A204.1 (cell line): ENCODE data around the gene MAP10.

ENCODE experiments used
- FAIRE-seq: peaks from 2 replicates; lab custom pipeline; 2012; peaks lifted over from hg19 to GRCh38; lab: Jason Lieb, UNC

The MAP10 gene

DNA sequence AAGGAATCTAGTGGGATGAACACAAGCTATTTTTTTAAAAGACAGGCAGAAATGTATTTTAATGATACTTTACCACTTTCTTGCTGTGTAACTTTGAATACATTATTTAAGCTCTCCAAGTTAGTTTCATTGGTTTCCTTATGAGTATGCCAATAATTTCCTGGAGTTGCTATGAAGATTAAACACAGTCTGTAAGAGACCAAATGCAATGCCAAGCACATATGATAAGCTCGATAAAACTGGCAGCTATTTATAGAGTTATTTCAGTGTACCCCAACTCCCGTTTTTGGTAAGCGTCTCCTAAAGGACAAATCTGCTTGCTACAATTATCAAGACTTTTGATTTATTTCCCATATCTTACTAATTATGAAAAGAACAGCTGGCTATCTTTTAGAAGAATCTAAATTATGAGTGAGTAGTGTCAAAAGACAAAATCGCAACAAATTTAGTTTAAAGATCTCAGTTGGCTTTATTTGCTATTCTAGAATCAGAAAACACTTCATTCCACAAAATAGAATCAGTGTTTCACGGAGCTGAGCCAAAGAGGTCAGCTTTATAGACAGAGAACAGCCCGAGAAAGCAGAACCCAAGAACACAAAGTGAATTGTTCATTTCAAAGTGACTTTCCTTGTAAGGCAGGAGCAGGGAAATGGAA, 7.2 kb upstream of the MAP10 start:
- FAIRE-seq = no peak

DNA sequence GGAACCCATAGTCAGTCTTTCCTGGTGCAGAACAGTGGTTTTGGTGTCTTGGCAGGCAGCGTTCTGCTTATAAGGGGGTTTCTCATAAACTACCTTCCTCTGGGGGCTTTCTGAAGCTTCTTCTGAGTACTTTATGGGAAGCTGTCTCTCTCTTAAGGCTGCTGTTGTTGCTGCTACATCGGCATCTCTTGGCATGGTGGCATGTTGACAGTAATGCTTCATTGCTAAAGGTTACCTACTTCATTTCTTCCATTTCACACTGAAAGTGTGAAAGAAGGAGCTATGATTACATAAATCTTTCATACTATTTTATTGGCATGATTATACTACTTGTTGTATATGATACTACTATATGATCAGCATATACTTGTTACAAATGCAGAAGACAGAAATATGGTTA, 6.3 kb upstream of the MAP10 start:
- no peak for FAIRE-seq

DNA sequence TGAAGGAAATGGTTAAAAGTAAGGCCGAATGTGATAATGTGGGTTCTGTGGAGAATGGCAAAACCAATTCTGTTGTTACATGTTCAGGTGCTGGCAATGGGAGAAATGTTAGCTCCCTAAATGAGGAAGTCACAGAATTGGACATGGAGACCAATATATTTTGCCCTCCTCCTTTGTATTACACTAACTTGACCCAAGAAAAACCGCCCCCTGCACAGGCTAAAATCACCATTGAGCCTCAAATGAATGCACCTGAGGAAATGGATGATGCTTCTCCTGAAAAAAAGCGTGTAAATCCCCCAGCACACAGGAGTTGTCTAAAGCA, 932 bp downstream of the MAP10 start:
- FAIRE-seq = no peak

DNA sequence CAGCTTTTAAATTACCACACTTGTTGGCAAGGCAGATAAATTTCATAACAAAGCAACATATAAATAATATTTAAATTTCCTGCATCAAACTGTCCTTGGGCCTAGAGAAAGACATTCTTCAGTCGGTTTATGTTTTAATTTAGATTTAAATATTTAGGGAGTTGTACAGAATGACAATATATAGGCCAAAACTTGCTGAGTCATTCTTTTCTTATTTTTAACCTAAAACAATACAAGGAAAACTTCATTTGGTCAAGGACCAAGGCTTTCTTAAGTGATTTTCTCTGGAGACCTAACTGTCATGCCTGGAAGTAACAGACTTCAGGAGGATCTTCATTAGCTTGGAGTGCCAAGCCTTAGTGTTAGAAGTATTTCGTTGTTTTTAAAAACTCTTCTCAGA, 5.6 kb downstream of the MAP10 start:
- no peak for FAIRE-seq

DNA sequence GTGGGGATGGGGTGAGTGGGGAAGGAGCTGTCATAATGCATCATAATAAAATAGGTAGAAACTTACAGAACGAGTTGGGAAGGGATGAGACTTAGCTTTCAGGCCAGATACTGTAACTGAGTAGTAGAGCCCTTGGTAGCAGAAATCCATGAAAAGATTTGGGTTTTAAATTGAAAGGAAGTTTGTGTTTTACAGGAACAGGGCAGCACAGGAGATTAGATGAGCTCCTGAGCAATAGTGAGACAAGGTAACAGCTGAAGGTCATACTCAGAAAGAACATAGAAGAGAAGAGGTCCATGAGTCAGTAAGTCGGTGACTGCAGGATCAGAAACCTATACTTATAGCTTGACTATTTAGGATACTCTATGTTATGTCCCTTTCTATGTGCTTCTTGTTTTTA, 7.3 kb downstream of the MAP10 start:
- no peak for FAIRE-seq

DNA sequence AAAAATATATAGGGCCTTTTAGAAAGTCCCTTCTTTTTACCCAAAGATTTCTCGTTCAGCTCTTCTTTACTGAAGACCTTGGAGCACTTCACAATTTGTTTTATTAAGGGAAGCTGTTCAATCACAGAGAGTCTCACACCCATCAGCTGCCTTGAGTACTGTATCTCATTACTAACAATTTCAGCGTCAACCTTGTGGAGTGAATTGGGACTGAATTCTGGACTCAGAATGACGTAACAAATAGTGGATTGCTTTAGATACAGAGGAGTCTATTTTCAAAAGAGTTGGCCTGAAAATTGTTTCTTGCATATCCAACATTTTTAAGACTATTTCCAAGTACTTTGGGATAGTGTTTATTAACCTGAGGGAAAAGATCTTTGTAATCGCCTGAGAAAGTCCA, 7.9 kb downstream of the MAP10 start:
- FAIRE-seq = no peak

DNA sequence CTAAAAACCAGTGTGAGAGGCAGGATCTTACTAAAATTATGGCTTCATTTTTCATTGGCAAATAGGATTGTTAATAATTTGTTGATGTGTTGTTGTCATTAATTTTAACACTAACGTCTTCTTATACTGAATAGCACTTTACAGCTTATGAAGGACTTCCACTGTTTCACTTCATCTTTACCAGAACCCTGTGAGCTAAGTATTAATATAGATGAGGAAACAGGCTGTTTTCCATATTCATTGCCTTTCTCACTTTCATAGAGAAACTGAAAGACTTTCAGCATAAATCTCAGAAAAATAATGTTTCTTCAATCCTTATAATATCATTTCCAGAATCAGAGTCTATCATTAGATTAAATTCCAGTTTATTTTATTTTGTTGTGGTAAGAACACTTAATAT, 8.5 kb downstream of the MAP10 start:
- FAIRE-seq = no peak

DNA sequence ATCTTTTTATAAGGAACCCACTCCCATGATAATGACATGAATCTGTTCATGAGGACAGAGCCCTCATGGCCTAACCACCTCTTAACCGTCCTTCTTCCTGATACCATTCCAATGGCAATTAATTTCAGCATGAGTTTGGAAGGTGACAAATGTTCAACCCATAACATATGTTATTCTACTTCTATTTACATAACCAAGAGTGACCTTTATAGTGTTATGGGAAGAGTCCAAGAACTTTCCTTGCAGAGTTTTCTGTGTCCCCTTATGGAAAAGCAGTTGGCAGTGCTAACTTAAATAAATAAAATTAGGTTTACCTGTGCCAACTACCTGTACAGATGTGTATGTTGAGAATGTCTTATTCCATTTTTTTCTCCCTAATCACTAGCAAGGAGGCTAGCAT, 11.1 kb downstream of the MAP10 start:
- no peak for FAIRE-seq

DNA sequence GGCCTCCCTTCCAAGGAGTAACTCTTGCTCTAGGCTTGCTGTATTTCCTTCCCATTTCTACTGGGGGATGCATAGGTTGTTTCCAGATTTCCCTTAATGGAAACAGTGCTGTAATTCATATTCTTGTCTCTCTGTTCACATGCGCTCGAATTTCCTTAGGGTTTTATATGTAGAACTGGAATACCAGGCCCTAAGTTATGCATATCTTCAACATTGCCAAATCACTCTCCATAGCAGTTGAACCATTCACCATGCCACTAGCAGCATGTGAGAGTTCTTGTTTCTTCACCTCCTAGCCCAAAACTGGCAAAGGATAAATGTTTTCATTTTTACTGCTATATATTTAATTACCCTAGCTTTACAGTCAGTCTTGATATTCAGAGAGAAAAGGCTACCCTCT, 12.8 kb downstream of the MAP10 start:
- no peak for FAIRE-seq

DNA sequence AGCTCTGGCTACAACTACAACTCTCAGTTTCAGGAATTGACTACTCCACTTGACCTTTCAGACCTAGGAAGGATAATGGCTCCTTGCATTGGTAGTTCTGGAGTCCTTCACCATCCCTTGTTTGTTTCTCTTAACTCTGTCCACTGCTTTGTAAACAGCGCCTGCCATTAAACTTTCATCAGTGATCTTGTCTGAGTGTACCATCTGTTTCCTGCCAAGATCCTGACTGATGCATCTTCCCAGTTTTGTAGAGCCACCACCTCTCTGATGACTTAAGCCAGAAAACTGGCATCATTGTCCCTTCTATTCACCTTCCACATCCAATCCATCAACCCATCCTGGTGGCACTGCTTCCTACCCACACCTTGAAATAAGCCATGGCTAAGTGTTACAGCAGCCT, 15.2 kb downstream of the MAP10 start:
- no peak for FAIRE-seq

DNA sequence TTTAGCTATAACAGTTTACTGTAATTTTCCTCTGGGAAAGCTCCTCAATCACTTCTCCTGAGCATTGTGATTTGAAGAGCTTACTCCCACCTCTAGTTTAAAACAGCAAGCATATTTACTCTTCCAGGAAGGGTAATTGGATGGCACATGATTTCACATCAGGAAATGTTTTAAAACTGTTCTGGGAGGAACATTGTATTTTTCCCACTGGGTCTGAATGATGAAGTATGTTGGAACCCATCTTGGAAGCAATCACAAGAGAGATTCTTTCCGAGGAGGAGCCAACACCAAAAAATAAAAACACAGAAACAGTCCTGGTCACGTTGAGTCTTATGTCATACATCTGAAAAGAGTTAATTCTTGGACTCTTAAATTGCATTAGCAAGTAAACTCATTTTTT, 17.3 kb downstream of the MAP10 start:
- no peak for FAIRE-seq

DNA sequence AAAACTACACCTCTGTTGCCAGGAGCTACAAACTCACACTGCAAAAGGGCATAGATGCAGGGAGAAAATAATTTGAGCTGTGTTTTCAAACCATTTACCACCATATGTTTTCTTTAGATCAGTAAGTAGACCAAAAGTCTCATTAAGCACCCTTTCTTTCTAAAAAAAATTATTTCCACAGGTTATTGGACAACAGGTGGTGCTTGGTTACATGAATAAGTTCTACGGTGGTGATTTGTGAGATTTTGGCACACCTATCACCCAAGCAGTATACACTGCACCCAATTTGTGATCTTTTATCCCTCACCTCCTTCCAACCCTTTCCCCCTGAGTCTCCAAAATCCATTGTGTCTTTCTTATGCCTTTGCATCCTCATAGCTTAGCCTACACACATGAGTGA, 21.1 kb downstream of the MAP10 start:
- no peak for FAIRE-seq

DNA sequence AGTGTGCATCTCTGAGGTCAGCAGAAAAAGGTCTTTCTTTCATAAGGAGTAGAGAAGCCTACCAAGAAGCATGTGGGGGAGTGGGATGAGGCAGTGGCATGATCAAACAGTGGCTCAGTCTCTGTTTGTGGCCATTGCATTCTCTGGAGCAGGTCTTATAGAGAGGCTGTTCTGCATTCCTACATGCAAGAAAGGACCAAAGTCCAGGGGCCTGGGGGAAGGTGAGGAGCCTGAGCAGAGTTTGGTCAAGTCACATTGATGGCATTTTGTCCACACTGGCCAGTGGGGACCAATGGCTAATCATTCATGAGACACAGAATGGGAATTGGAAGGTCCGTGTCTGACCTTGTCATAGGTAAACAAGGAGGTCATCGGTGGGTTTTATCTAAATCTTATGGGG, 25.4 kb downstream of the MAP10 start:
- no peak for FAIRE-seq

DNA sequence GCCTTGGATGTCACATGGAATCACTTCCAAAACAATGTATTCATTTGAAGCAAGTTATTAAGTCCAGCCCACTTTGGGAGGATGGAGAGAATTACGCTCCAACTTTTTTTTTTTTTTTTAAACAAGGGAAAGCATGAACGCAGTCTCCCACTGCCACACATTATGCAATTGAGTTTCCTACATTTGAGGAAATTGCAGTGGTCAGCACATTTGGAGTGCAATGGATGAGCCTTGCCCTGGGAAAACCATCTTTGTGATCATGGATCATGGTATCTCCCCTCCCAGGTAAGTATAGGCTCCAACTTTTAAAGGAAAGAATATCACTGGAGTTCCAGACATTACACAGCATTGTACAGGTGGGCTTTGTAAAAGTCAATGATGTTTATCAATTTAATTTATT, 26.7 kb downstream of the MAP10 start:
- FAIRE-seq = no peak

DNA sequence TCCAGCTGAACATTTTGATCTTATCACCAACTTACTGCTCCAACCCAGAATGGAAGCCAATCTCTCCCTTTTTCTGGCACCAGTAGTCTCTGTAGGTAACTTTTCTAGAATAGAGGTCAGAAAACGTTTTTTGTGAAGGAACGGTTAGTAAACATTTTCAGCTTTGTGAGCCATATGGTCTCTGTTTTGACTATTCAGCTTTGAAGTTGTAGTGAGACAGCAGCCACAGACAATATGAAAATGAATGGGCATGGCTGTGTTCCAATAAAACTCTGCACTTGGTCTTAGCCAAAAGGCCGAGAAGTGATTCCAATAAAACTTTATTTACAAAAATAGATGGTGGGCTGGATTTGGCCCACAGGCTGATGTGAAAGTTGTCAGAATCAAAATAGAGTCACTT, 28.9 kb downstream of the MAP10 start:
- no peak for FAIRE-seq

DNA sequence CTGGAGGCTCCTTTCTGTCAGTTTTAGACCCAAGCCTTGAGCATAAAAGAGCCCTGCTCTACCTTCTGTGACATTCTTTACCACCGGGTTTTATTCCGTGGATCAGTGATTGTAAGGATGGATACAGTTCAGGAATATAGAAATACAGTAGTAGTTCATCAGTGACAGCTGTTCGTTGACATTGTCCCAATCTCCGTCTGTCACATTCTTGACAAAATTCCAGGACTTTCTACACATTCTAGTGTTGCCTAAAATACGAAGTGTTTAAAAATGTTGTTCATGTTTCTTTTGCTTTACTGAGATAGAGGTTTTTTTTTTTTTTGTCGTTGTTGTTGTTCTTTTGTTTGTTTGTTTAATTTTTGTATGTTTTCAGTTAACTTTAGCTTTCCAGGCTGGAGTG, 29.9 kb downstream of the MAP10 start:
- no peak for FAIRE-seq

DNA sequence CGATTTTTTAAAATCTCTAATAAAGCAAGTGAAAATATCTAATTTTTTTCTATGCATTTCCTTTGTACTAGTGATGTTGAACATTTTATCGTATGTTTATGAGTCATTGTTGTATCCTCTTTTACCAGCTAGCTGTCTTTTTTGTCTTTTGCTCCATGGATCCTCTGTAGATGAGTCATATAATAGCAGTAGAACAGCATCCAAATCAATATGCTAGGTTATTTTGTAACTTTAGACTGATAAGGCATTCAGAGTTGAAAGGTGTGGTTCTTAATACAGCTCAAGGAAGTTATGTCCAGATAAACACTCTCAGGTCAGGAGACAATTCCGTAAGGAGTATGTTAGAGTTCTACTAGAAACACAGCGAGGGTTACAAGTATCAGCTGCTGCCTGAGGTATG, 31.9 kb downstream of the MAP10 start:
- no peak for FAIRE-seq

DNA sequence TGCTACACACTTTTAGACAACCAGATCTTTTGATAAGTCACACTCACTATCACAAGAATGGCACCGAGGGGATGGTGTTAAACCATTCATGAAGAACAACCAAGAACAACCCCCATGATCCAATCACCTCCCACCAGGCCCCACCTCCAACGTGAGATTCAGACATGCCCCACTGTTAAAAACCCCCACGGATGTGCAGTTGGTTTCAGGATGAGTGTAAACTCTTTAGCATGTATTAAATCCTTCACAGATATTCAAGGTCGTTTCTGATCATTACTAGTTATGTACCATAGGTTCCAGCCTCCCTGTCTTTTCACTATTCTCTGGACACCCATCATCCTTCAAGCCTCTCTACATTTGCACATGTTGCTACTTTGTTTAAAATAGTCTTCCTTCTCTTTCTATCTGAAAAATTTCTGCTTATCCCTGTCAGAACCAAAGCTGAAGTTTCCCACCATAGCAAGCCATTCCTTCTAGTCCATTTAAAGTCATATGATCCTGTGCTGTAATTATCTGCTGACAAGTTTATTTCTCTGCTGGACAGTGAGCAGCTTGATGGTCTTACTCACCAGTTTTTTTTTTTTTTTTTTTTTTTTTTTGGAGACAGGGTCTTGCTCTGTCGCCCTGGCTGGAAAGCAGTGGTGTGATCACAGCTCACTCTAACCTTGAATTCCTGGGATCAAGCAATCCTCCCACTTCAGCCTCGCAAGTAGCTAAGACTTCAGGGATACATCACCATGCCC, 36.8 kb downstream of the MAP10 start:
- no peak for FAIRE-seq

DNA sequence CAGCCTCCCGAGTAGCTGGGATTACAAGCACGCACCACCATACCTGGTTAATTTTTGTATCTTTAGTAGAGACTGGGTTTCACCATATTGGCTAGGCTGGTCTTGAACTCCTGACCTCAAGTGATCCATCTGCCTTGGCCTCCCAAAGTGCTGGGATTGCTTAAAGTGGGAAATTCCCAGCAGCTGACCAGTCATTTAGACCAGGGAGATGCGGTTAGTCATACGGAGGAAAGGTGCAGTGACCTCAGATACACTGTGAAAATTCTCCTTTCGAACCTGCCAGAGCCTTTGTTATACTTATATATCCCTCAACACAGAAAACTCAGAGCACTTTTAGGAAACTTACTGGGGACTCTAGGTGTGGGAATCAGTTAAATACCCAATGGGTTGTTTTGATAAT, 39.6 kb downstream of the MAP10 start:
- no peak for FAIRE-seq

DNA sequence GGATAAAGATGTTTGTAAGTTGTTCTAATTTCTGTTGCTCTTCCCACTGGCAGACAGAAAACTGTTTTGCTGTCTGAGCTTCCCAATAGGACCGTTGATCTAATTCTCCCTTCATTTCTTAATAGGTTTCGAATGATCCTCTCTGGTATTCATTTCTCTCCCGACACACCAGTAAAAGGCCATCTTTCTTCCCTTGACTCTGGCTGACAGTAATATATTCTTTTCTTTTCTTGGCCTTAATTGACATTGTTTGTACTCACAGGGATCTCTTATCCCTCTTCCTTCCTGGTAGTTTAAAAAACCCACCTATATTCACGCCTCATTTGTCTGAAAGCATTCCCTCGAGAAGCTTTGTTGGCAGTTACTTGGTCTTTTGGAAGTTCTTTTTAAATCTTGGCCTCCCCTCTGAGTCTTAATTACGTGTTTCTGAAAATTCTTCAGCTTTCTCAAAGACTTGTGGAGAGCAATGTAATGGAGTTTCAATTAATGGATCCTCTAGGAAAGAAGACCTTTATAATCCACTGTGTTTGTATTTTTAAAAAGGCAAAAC, 40.3 kb downstream of the MAP10 start:
- no peak for FAIRE-seq

DNA sequence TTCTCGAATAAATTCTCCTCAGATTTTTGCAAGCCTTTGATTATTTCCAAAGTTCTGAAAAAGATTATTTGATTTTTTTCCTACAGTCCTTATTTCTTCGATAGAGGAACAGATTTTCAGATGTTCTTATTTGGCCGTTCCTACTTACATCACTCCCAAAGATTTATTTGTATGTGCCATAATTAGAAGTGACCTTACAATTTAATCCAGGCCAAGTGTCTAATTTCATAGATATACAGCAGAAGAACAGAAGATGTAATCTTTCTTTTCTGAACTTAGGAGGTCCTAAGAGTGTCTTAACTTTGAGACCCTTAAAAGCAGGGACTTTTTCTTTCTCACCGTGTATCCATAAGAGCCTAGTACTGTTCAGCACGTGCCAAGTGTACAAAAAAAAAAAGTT, 46.3 kb downstream of the MAP10 start:
- no peak for FAIRE-seq

DNA sequence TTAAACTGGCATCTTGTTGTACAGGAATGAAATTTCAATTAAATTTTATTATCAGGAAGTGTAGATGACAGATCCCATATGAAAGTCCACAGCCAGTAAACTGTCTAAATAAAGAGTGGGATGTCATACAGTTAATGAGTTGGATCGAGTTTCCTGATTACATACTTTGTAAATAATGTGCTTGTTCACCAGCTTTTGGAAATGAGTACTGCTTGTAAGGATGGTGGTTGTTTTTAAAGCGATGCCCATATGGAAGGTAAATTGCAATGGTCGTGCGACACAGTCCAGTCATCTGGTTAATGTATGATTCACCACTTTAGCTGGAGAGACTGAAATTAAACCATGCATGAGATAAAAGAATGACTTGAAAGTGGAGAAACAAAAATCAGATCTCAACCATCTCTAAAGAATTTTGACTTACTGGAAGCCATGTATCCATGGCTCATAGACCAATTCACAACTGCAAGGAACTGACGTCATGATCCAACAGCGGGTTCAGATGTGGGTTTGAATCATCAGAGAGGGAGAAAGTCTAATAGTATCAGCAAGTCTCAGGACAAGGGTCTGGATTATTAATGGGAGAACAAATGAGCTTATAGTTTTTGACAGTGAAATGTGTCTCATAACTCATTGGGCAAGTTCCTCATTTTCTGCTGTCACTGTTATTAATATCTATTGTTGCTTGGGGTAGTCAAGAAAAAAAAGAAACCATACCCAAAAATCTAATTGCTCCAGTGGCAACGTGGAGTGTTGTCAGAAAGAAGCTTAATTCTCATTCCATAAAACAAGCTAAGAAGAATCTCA, 49.0 kb downstream of the MAP10 start:
- FAIRE-seq = no peak

DNA sequence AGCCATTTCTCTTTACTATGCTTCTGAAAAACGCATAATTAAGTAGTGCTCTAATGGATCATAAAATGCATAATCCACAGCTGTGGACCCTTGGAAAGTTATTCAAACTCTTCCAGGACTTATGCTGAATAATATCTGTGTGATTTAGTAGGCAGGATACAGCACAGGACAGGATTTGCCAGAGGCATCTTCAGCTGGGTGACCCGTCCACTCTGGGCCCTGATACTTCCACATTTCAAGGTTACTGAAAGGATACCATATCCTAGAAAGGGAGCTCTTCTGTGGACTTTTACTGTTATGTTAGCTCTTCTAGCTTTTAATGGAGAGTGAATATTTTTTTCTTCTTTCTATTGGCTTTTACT, 49.6 kb downstream of the MAP10 start:
- no peak for FAIRE-seq

DNA sequence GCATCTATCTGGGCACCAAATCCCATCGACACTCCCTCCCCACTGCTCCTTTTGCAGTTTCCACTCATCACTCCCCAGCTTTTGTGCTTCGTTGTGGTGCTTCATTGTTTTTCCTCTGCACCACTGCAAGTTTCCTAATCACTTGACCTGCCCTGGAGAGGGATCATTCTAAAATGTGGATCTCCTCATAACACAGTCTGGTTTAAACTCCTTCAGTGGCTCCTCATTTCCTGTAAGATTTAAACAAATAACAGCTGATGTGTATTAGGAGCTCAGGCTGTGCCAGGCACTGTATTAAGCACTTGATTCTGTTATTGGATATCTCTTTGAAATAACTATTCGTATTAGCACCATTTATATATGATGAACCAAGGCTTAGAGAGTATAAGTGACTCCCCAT, 51.3 kb downstream of the MAP10 start:
- no peak for FAIRE-seq
